Measurements from ENCODE around the gene EPS8. TPM values are rescaled to one million over a fixed set of nuclear protein-coding genes. Genes with fewer than 3 reads are reported as not detected.

The EPS8 gene
- total RNA-seq, 4 donors from 2014 or later, result 93.7 to 173 (median 109) TPM

DNA sequence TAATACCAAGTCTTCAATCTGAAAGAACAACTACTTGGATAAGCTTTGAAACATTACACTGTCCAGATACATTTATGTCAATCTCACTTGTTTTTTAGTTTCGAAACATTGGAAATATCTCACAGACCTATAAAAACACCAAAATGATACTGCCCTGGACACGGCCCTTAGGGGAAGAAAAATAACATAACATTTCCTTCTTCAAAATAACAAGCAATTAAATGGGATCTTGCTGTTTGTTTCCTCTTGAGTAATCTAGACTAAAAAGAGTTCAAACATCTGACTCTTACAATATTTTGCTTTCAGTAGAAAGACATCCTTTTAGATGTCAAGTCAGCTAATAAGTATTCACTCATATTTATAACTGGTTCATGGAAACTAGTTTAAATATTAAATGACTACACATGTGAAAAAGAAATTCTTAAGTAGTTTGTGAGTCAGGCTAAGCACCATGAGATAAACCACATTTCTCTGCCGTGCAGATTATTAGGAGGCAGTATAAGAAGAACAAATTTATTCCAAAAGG lies 87.5 kb downstream of the EPS8 start:
- Histone ChIP-seq H3K9me3 (no peaks in the 10 kb centered on the region), H3K27me3 (no peaks in the 10 kb centered on the region), H3K4me3 (no peak overlapping the region), H3K4me1 (peaks cover 14 to 17% of the 10 kb centered on the region in 2 donors), H3K27ac (peak overlapping the region; percentile 82 to 95), H3K36me3 (no peaks in the 10 kb centered on the region)
- no peak for TF ChIP-seq POLR2A (IDR thresholded peaks at IDR 0.05)
- intact Hi-C loops (cut with DNase I; ENCODE audit: low total_unique reads), result no loop called here
- no peak for DNase-seq

DNA sequence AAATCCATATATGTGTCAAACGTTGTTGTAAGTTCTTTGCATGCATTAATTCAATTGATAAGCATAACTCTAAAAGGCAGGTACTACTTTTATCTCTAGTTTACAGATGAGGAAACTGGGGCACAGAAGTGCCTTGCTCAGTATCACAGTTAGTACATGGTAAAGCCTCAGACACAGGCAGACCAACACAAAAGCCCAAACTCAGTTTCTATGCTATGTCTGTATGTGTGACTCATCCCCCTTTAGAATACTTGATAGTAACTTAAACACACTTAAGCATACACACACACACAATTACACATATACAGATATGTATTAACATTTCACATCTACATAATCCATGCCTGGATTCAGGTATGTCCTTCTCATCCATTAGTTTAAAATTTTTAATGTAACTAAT lies 88.0 kb downstream of the EPS8 start:
- DNase-seq, result no peak
- no peaks in the 10 kb centered on the region for H3K9me3 ChIP-seq
- intact Hi-C loops (cut with DNase I; ENCODE audit: low total_unique reads), result no loop called here
- peak overlapping the region; percentile 82 to 95 for H3K27ac ChIP-seq
- TF ChIP-seq, protein P1, sequence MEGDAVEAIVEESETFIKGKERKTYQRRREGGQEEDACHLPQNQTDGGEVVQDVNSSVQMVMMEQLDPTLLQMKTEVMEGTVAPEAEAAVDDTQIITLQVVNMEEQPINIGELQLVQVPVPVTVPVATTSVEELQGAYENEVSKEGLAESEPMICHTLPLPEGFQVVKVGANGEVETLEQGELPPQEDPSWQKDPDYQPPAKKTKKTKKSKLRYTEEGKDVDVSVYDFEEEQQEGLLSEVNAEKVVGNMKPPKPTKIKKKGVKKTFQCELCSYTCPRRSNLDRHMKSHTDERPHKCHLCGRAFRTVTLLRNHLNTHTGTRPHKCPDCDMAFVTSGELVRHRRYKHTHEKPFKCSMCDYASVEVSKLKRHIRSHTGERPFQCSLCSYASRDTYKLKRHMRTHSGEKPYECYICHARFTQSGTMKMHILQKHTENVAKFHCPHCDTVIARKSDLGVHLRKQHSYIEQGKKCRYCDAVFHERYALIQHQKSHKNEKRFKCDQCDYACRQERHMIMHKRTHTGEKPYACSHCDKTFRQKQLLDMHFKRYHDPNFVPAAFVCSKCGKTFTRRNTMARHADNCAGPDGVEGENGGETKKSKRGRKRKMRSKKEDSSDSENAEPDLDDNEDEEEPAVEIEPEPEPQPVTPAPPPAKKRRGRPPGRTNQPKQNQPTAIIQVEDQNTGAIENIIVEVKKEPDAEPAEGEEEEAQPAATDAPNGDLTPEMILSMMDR (IDR thresholded peaks at IDR 0.05), result no peak
- no peak overlapping the region for H3K4me3 ChIP-seq
- H3K27me3 ChIP-seq, result no peaks in the 10 kb centered on the region
- no peaks in the 10 kb centered on the region for H3K36me3 ChIP-seq
- H3K4me1 ChIP-seq, result peaks cover 14 to 17% of the 10 kb centered on the region in 2 donors

DNA sequence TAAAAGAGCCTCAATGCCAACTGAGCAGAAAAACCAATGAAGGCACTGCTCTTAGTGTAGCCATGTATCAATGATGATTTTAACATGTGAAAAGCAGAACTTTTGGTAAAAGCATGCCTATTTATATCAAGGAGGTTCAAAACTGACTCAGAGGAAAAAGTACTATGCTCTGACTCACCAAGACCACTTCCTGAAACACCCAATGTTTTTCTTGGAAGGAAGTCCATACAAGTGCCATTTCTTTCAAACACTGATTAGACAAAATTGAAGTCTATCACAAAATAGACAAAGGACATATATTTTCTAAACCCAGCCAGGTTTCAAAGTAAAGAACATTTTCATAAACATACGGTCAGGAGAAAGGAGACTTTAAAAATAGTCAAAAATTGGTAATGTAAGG lies 88.6 kb downstream of the EPS8 start:
- DNase-seq, result no peak
- TF ChIP-seq, protein P1 (IDR thresholded peaks at IDR 0.05), result no peak
- TF ChIP-seq POLR2A (IDR thresholded peaks at IDR 0.05), result no peak
- intact Hi-C loops (cut with DNase I; ENCODE audit: low total_unique reads), result no loop called here
- peaks cover 11 to 17% of the 10 kb centered on the region in 2 donors for H3K4me1 ChIP-seq
- H3K27me3 ChIP-seq, result no peaks in the 10 kb centered on the region
- no peaks in the 10 kb centered on the region for H3K36me3 ChIP-seq
- peak overlapping the region; percentile 82 to 95 for H3K27ac ChIP-seq
- H3K4me3 ChIP-seq, result no peak overlapping the region
- no peaks in the 10 kb centered on the region for H3K9me3 ChIP-seq

DNA sequence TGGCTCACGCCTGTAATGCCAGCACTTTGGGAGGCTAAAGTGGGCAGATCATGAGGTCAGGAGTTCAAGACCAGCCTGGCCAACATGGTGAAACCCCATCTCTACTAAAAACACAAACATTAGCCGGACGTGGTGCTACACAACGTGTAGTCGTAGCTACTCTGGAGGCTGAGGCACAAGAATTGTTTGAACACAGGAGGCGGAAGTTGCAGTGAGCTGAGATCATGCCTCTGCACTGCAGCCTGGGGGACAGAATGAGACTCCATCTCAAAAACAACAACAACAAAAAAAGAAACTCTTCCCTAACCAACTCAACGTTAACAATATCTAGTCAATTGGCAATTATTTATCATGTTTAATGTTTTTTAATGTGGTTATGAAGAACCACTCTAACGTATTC lies 89.3 kb downstream of the EPS8 start:
- DNase-seq, result no peak
- Histone ChIP-seq H3K27ac (peak overlapping the region; percentile 82 to 95), H3K4me3 (no peak overlapping the region), H3K9me3 (no peaks in the 10 kb centered on the region), H3K36me3 (no peaks in the 10 kb centered on the region), H3K27me3 (no peaks in the 10 kb centered on the region), H3K4me1 (peaks cover 11 to 17% of the 10 kb centered on the region in 2 donors)
- no peak for TF ChIP-seq POLR2A (IDR thresholded peaks at IDR 0.05)
- TF ChIP-seq, protein P1 (IDR thresholded peaks at IDR 0.05), result no peak
- intact Hi-C loops (cut with DNase I; ENCODE audit: low total_unique reads), result no loop called here

DNA sequence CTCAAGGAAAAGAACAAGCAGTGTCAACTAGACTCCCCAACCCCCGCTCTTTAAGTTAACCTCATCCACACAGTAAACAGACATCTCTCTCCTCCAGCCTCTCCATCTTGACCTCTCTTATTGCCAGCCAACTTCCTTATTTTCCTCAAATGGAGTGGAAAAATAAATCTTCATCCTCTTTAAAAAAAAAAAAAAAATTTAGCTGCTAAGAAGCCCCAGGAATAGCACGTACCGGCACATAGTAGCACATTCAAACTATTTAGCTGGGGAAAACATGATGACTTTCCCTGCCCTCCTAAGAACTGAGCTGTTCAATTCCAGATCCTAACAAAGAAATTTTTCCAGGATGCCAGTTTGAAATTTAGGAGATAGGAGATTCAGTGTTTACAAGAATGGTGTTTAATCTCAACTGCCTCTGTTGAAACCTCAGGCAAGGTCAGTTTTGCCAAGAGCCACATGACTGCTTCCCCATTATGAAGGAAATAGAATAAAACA lies 90.8 kb downstream of the EPS8 start:
- no peak overlapping the region for H3K4me3 ChIP-seq
- H3K4me1 ChIP-seq, result peaks cover 11 to 17% of the 10 kb centered on the region in 2 donors
- TF ChIP-seq, protein P1 (IDR thresholded peaks at IDR 0.05), result no peak
- no peak for TF ChIP-seq POLR2A (IDR thresholded peaks at IDR 0.05)
- H3K36me3 ChIP-seq, result no peaks in the 10 kb centered on the region
- no peak for DNase-seq
- peak overlapping the region; percentile 82 to 95 for H3K27ac ChIP-seq
- intact Hi-C loops (cut with DNase I; ENCODE audit: low total_unique reads), result no loop called here
- no peaks in the 10 kb centered on the region for H3K9me3 ChIP-seq
- no peaks in the 10 kb centered on the region for H3K27me3 ChIP-seq
